NCI-H2196 treated with DMSO at 0.1 percent for 48 hours (cell line): ENCODE data around the gene NDUFAF8.

Experiments used
- DNase-seq: peaks from one replicate; lab custom pipeline; 2025; ENCODE audit not compliant: unreplicated experiment; lab: John Stamatoyannopoulos, UW

The NDUFAF8 gene

DNA sequence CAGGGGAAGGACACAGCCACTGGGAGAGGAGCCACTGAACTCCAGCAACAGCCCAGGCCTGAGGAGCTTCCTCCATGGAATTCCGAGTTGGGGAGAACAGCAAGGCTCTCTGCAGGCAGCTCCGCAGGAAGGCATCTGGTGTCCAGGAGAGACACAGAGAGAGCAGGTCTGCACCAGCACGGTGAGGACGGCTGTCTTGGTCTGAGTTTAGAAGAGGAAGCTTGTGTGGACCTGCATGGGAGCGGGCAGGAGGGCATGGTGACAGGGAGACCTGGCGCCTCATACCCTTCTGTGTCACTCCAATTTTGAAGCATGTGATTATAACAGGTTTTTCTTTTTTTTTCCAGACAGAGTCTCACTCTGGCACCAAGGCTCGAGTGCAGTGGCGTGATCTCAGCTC lies 49.6 kb downstream of the NDUFAF8 start:
- no peak for DNase-seq

DNA sequence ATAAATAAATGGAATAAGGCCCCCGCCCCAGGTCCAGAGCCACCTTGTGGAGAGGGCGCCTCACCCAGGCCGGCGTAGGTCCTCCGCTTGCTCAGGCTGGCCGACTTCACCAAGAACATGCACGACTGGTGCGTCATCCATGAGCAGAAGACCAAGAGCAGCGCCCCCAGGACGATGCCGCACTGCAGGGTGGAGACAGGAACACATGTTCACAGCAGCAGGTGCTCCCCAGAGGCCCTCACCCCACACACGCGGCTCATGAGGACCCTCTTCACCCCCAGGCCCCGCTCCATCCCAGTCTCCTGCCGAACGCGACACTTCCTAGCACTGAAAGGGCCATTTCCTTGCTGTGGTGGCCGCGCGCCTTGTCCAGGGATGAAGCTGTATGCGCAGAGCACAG lies 50.5 kb downstream of the NDUFAF8 start:
- no peak for DNase-seq

DNA sequence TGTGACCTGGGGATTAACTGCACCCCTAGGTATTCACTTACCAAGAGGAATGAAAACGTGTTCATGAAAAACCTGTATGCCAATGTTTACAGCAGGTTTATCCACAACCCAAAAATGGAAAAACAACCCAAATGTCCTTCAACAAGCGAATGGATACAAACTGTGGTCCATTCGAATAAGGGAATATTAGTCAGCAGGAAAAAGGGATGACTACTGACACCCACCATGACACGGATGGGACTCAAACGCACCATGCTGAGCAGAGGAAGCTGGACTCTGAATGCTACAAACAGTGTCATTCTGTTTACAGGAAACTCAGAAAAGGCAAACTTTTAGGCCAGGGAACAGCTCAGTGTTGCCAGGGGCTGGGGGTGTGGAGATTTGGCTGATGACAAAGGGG lies 51.1 kb downstream of the NDUFAF8 start:
- no peak for DNase-seq
